K562 (cell line): Measurements from ENCODE around the gene HNRNPD. TPM values are rescaled to one million over a fixed set of nuclear protein-coding genes. Genes with fewer than 3 reads are reported as not detected.
A peak's percentile ranks its signal among the peaks of the same experiment; 100 is the strongest.

Source experiments
- ATAC-seq: fragments of 200-7000 bp; cut with Tn5 transposase; 3 replicates; pipeline ENCODE4 v1.9.1; 2020; ENCODE audit warnings: moderate library complexity
- BruUV-seq: library from RNA; stranded (reverse); fragments of 400-500 nt; replicated peaks from 2 replicates; lab custom pipeline; 2021; lab: Mats Ljungman, UMichigan
- CTCF ChIA-PET: fragments of 300-600 bp; formaldehyde crosslinking; extraction: SDS; loops from one replicate; lab custom pipeline; 2021; ENCODE audit warnings: low intra/inter-chr PET ratio; lab: Yijun Ruan, JAX
- POLR2A ChIA-PET: fragments of 300-600, 350-650 bp; sonication (Branson Sonifier 250); formaldehyde crosslinking; extraction: SDS; loops from one replicate; lab custom pipeline; 2021; ENCODE audit warnings: antibody characterized with exemption, inconsistent platforms; lab: Yijun Ruan, JAX
- DNase-seq, 4 experiments: peaks; one replicate each; pipeline versions ENCODE4 v3.0.0 to v3.0.0-alpha.2; 2011 to 2018; ENCODE audit warnings: low spot score in 3 of 4, mixed read lengths in 3 of 4; ENCODE audit errors: extremely low read depth in 1 of 4
- FAIRE-seq: peaks from 2 replicates; lab custom pipeline; 2011; peaks lifted over from hg19 to GRCh38; lab: Jason Lieb, UNC
- H2AFZ ChIP-seq: 2 replicates; pipeline ENCODE4 v1.6.0; 2011; ENCODE audit warnings: low read depth, low read length, control low read depth, inconsistent platforms
- H3K27ac ChIP-seq: fragments of 200-600 bp; 3 replicates; pipeline ENCODE4 v1.8.0; 2011; ENCODE audit warnings: low read depth, mild to moderate bottlenecking, control low read depth, inconsistent platforms, low read length, moderate library complexity, mixed read lengths; ENCODE audit errors: extremely low read depth
- H3K27me3 ChIP-seq, 2 experiments: fragments of 300-600 bp in 1 of 2; 2 replicates in 1 of 2; 3 replicates in 1 of 2; pipeline versions ENCODE4 v1.6.0 to v1.8.0; 2011; ENCODE audit warnings: inconsistent platforms in 2 of 2, low read length in 2 of 2, mild to moderate bottlenecking in 1 of 2, mixed read lengths in 1 of 2, moderate library complexity in 1 of 2; ENCODE audit not compliant: control insufficient read depth in 2 of 2, insufficient read depth in 2 of 2
- H3K36me3 ChIP-seq: fragments of 300-600 bp; 3 replicates; pipeline ENCODE4 v1.8.0; 2011; ENCODE audit warnings: mild to moderate bottlenecking, low read length, inconsistent platforms; ENCODE audit not compliant: control insufficient read depth, insufficient read depth
- H3K4me1 ChIP-seq, 2 experiments: fragments of 200-600 bp in 1 of 2; replicated peaks in 1 of 2; 2 replicates in 1 of 2; 3 replicates in 1 of 2; pipeline versions ENCODE4 v1.5.1 to v1.8.0; 2011; ENCODE audit warnings: inconsistent platforms in 2 of 2, low read length in 2 of 2, mild to moderate bottlenecking in 1 of 2, mixed read lengths in 1 of 2, moderate library complexity in 1 of 2; ENCODE audit not compliant: control insufficient read depth in 2 of 2, insufficient read depth in 2 of 2
- H3K4me2 ChIP-seq: 2 replicates; pipeline ENCODE4 v1.6.1; 2011; ENCODE audit warnings: low read length, control low read depth, inconsistent platforms, mixed read lengths; ENCODE audit not compliant: insufficient read depth
- H3K4me3 ChIP-seq: fragments of 200-600 bp; sonication (generic), shearing (Covaris generic); 2 replicates; pipeline ENCODE4 v1.5.1; 2016; ENCODE audit warnings: control low read depth, inconsistent platforms
- H3K79me2 ChIP-seq: fragments of 200-600 bp; 3 replicates; pipeline ENCODE4 v1.8.0; 2011; ENCODE audit warnings: low read length, inconsistent platforms; ENCODE audit not compliant: control insufficient read depth, insufficient read depth
- H3K9ac ChIP-seq, 2 experiments: 2 replicates each; pipeline versions ENCODE4 v1.6.0 to v1.6.1; 2011; ENCODE audit warnings: low read depth in 2 of 2, low read length in 2 of 2, control low read depth in 1 of 2, inconsistent platforms in 1 of 2, mild to moderate bottlenecking in 1 of 2, mixed read lengths in 1 of 2; ENCODE audit not compliant: insufficient read depth in 1 of 2
- H3K9me1 ChIP-seq: one replicate; pipeline ENCODE4 v1.6.0; 2011; ENCODE audit warnings: inconsistent platforms, mild to moderate bottlenecking, low read length, moderate library complexity; ENCODE audit not compliant: control insufficient read depth, insufficient read depth
- H3K9me3 ChIP-seq: replicated peaks from 2 replicates; pipeline ENCODE4 v1.5.1; 2011; ENCODE audit warnings: low read depth, low read length, inconsistent platforms; ENCODE audit not compliant: control insufficient read depth, insufficient read depth
- H4K20me1 ChIP-seq: replicated peaks from 2 replicates; pipeline ENCODE4 v1.6.1; 2011; ENCODE audit warnings: low read length, inconsistent platforms, mixed read lengths; ENCODE audit not compliant: control insufficient read depth, insufficient read depth
- ETV1 ChIP-seq: fragments of 450-650 bp; conservative IDR thresholded peaks from 2 replicates; pipeline ENCODE4 v1.6.1; 2016; ENCODE audit warnings: missing genetic modification characterization, control low read depth, low read depth, missing compliant biosample characterization
- GABPA ChIP-seq: fragments of 200-800 bp; sonication (Bioruptor generic); conservative IDR thresholded peaks from 2 replicates; pipeline ENCODE4 v1.6.1; 2016; ENCODE audit warnings: low read depth, missing genetic modification characterization, missing compliant biosample characterization
- GATAD2A ChIP-seq: fragments of 450-650 bp; IDR thresholded peaks from 2 replicates; pipeline ENCODE4 v1.6.1; 2017
- KDM5B ChIP-seq: fragments of 200-600 bp; sonication (generic); IDR thresholded peaks from 2 replicates; pipeline ENCODE4 v1.6.1; 2012; ENCODE audit warnings: low read depth, mild to moderate bottlenecking, moderate library complexity, low read length, control low read depth, inconsistent platforms; ENCODE audit not compliant: insufficient replicate concordance
- MEIS2 ChIP-seq: fragments of 450-650 bp; IDR thresholded peaks from 2 replicates; pipeline ENCODE4 v1.6.1; 2014; ENCODE audit warnings: mild to moderate bottlenecking; ENCODE audit not compliant: partially characterized antibody
- NFYB ChIP-seq: IDR thresholded peaks from 2 replicates; pipeline ENCODE4 v1.6.1; 2011; ENCODE audit warnings: mild to moderate bottlenecking, moderate library complexity; ENCODE audit not compliant: insufficient read length; ENCODE audit errors: extremely low read depth
- PBX2 ChIP-seq, 2 experiments: IDR thresholded peaks in 1 of 2; conservative IDR thresholded peaks in 1 of 2; 2 replicates each; pipeline ENCODE4 v1.6.1; 2016; ENCODE audit warnings: low read depth in 2 of 2, mild to moderate bottlenecking in 1 of 2, missing compliant biosample characterization in 1 of 2, missing genetic modification characterization in 1 of 2, moderate library complexity in 1 of 2
- PKNOX1 ChIP-seq: fragments of 450-650 bp; IDR thresholded peaks from 2 replicates; pipeline ENCODE4 v1.6.1; 2016
- SIN3A ChIP-seq, 2 experiments: fragments of 150-350 bp in 1 of 2; IDR thresholded peaks; 2 replicates each; pipeline ENCODE4 v1.6.1; 2011 to 2016; ENCODE audit warnings: borderline replicate concordance in 2 of 2, low read depth in 2 of 2, low read length in 2 of 2, mild to moderate bottlenecking in 2 of 2, moderate library complexity in 2 of 2; ENCODE audit not compliant: control insufficient read depth in 1 of 2
- SRF ChIP-seq, 2 experiments: fragments of 250-450, 450-650 bp in 1 of 2; sonication (Bioruptor Pico) in 1 of 2; sonication (generic) in 1 of 2; formaldehyde crosslinking; IDR thresholded peaks; 2 replicates each; pipeline versions ENCODE4 v1.5.0 to v1.5.1; 2020 to 2022; ENCODE audit warnings: mild to moderate bottlenecking in 1 of 2, missing genetic modification reagents in 1 of 2
- WGBS: fragments of 100-300 bp; shearing (Covaris generic); methylation state at CpG from one replicate; pipeline ENCODE4 v1.1.6; 2016; ENCODE audit warnings: low coverage, mixed read lengths; ENCODE audit not compliant: insufficient coverage; ENCODE audit errors: missing lambda C conversion rate; 5-methylcytosine and 5-hydroxymethylcytosine counted together
- in situ Hi-C: fragments of 300-500 bp; cut with MboI; formaldehyde crosslinking; loops from 4 replicates; pipeline ENCODE4 v1.15.0; 2018; ENCODE audit warnings: inconsistent platforms, mixed read lengths
- intact Hi-C: fragments of 100-400 bp; cut with micrococcal nuclease; formaldehyde crosslinking; loops from 2 replicates; pipeline ENCODE4 v1.14.2; 2022
- polyA plus RNA-seq, 8 experiments: library from polyadenylated mRNA; depleted of rRNA in 4 of 8; stranded (reverse) in 5 of 8; unstranded in 3 of 8; fragments of >200 nt; fragmentation: Nextera tagmentation in 2 of 8; fragmentation: Illumina TruSeq in 1 of 8; extraction: Ambion mirVana in 2 of 8; extraction: Trizol in 1 of 8; gene quantifications; 2 replicates each; pipeline versions ENCODE4 v1.2.1 to v1.2.3, GENCODE V29; 2011 to 2014; ENCODE audit warnings: inconsistent platforms in 1 of 8, missing spikeins in 1 of 8
- total RNA-seq, 7 experiments: library from RNA; depleted of rRNA in 6 of 7; stranded (reverse); fragments of >200 nt in 6 of 7; fragmentation: Illumina TruSeq in 2 of 7; extraction: Trizol in 2 of 7; gene quantifications; 2 replicates each; pipeline versions ENCODE4 v1.2.1 to v1.2.3, GENCODE V29; 2011 to 2021; ENCODE audit warnings: low replicate concordance in 1 of 7
- TF ChIP-seq, protein P1 (sequence below): IDR thresholded peaks from 2 replicates; pipeline ENCODE4 v1.6.1; 2014; ENCODE audit warnings: antibody characterized with exemption

HNRNPD gene
- total and polyA plus RNA-seq, 9 of the 15 experiments (the other 6 are each of a cell fraction or from before 2014, with no cell fraction given): 92.4 to 955 (median 160) TPM

GRCh38 chr4:82372517-82373485 is 990 bp downstream of the HNRNPD start (continued):
- TF ChIP-seq KDM5B: no peak

- Histone ChIP-seq H3K36me3 (peaks cover 67% of the 10 kb centered on the region), H4K20me1 (peaks cover 64% of the 10 kb centered on the region), H3K9ac (peak overlapping the region in 1 of 2 experiments; percentile 98; a peak in 3 of 4 replicates), H3K9me1 (no peaks in the 10 kb centered on the region), H3K27me3 (no peaks in the 10 kb centered on the region), H3K4me1 (peaks cover 7 to 26% of the 10 kb centered on the region in 2 experiments), H3K79me2 (peaks cover 96% of the 10 kb centered on the region), H3K27ac (peak overlapping the region; percentile 100), H3K4me2 (peak overlapping the region; percentile 86), H3K9me3 (no peaks in the 10 kb centered on the region), H3K4me3 (peak overlapping the region; percentile 94), H2AFZ (no peak overlapping the region)
- FAIRE-seq: peak; percentile 11
- DNase-seq: peak; percentile 25 to 59 (median 54)
- intact Hi-C loops: loop anchor here (5.0 to 10.0 kb wide), 2 partner anchors 531 to 643 kb away; partner anchors contain the start of genes LIN54 and THAP9
- no TSS peak for BruUV-seq
- no peak for TF ChIP-seq PBX2 (CRISPR knock-in tag; IDR thresholded peaks at IDR 0.05; ENCODE audit: low read depth)
- peak; percentile 75 for TF ChIP-seq PBX2 (tag; conservative IDR thresholded peaks at IDR 0.05; ENCODE audit: low read depth)
- TF ChIP-seq GABPA (tag): peak; percentile 45; the same call in 1 of the 2 replicates
- TF ChIP-seq GATAD2A: no peak
- TF ChIP-seq NFYB: peak; percentile 35
- TF ChIP-seq SIN3A (IDR thresholded peaks at IDR 0.05; ENCODE audit: borderline replicate concordance in 2 of 2, control insufficient read depth in 1 of 2, low read depth in 2 of 2, low read length in 2 of 2): peak; percentile 11 to 41; a peak in 2 of 4 replicates
- TF ChIP-seq, protein P1, sequence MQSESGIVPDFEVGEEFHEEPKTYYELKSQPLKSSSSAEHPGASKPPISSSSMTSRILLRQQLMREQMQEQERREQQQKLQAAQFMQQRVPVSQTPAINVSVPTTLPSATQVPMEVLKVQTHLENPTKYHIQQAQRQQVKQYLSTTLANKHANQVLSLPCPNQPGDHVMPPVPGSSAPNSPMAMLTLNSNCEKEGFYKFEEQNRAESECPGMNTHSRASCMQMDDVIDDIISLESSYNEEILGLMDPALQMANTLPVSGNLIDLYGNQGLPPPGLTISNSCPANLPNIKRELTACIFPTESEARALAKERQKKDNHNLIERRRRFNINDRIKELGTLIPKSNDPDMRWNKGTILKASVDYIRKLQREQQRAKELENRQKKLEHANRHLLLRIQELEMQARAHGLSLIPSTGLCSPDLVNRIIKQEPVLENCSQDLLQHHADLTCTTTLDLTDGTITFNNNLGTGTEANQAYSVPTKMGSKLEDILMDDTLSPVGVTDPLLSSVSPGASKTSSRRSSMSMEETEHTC: no peak
- peak; percentile 52; the same call in 1 of the 2 replicates for TF ChIP-seq ETV1 (tag)
- TF ChIP-seq PKNOX1: peak; percentile 68
- TF ChIP-seq SRF (CRISPR knock-in tag; IDR thresholded peaks at IDR 0.05): no peak
- TF ChIP-seq MEIS2: peak; percentile 76
- ATAC-seq: no peak
- ChIA-PET CTCF (no interaction called here), POLR2A (interaction anchor here (1.2 to 3.2 kb wide), 5 partner anchors 10 to 57 kb away, joined by 3 to 25 read pairs (median 3); no protein-coding TSS in a partner anchor)
- WGBS: 2% methylated on average over 8 of the region's 8 CpGs
- in situ Hi-C loops: no loop called here
Observed at GRCh38 chr4:82371497-82371896, 2.3 kb downstream of the HNRNPD start.
